GM12878 (cell line): ENCODE data around the gene SEMA3G. TPM values are rescaled to one million over a fixed set of nuclear protein-coding genes. Genes with fewer than 3 reads are reported as not detected.
A peak's percentile ranks its signal among the peaks of the same experiment; 100 is the strongest.

Experiments
- ATAC-seq: fragments of 200-7000 bp; cut with Tn5 transposase; 3 replicates; pipeline ENCODE4 v1.9.1; 2020; ENCODE audit warnings: mild to moderate bottlenecking, moderate library complexity
- BruUV-seq: library from RNA; stranded (reverse); fragments of 400-500 nt; replicated peaks from 2 replicates; lab custom pipeline; 2021; lab: Mats Ljungman, UMichigan
- CTCF ChIA-PET: fragments of 300-600 bp; sonication (Branson Sonifier 250); formaldehyde crosslinking; extraction: SDS; loops from one replicate; lab custom pipeline; 2021; ENCODE audit warnings: inconsistent platforms; lab: Yijun Ruan, JAX
- POLR2A ChIA-PET: fragments of 350-600 bp; formaldehyde crosslinking; extraction: SDS; loops from one replicate; lab custom pipeline; 2021; ENCODE audit warnings: inconsistent platforms; lab: Charles Lee
- RAD21 ChIA-PET: fragments of 300-600 bp; sonication (Branson Sonifier 250); formaldehyde crosslinking; loops from one replicate; lab custom pipeline; 2023; ENCODE audit warnings: antibody characterized with exemption; ENCODE audit not compliant: unreplicated experiment; lab: Charles Lee
- SMC1A ChIA-PET: fragments of 300-600 bp; sonication (Branson Sonifier 250); formaldehyde crosslinking; loops from one replicate; lab custom pipeline; 2023; ENCODE audit not compliant: unreplicated experiment, uncharacterized antibody; lab: Charles Lee
- DNase-seq: peaks from one replicate; pipeline ENCODE4 v3.0.0-alpha.2; 2011; ENCODE audit warnings: low read depth, low spot score
- FAIRE-seq: peaks from 3 replicates; lab custom pipeline; 2011; peaks lifted over from hg19 to GRCh38; lab: Jason Lieb, UNC
- H2AFZ ChIP-seq: 2 replicates; pipeline ENCODE4 v1.6.0; 2011; ENCODE audit warnings: low read depth, low read length, control low read depth; ENCODE audit not compliant: control insufficient read depth
- H3K27ac ChIP-seq: 2 replicates; pipeline ENCODE4 v1.5.1; 2011; ENCODE audit warnings: control low read depth; ENCODE audit not compliant: control insufficient read depth, insufficient read depth
- H3K27me3 ChIP-seq, 2 experiments: replicated peaks in 1 of 2; 2 replicates each; pipeline versions ENCODE4 v1.6.0 to v1.6.1; 2011; ENCODE audit warnings: low read length in 1 of 2; ENCODE audit not compliant: control insufficient read depth in 2 of 2, insufficient read depth in 2 of 2
- H3K36me3 ChIP-seq, 2 experiments: 2 replicates each; pipeline ENCODE4 v1.5.1; 2011; ENCODE audit warnings: low read length in 1 of 2; ENCODE audit not compliant: control insufficient read depth in 2 of 2, insufficient read depth in 2 of 2
- H3K4me1 ChIP-seq: 2 replicates; pipeline ENCODE4 v1.6.1; 2011; ENCODE audit warnings: mild to moderate bottlenecking, low read length, moderate library complexity, mixed read lengths; ENCODE audit not compliant: control insufficient read depth, insufficient read depth
- H3K4me2 ChIP-seq: 2 replicates; pipeline ENCODE4 v1.6.0; 2011; ENCODE audit warnings: control low read depth; ENCODE audit not compliant: control insufficient read depth, insufficient read depth
- H3K4me3 ChIP-seq: fragments of 200-600 bp; sonication (generic); 2 replicates; pipeline ENCODE4 v1.5.1; 2016
- H3K79me2 ChIP-seq: 2 replicates; pipeline ENCODE4 v1.6.0; 2011; ENCODE audit warnings: low read length; ENCODE audit not compliant: control insufficient read depth, insufficient read depth
- H3K9ac ChIP-seq: 2 replicates; pipeline ENCODE4 v1.8.0; 2011; ENCODE audit warnings: low read length, control low read depth, mixed read lengths; ENCODE audit not compliant: control insufficient read depth, insufficient read depth
- H3K9me3 ChIP-seq: replicated peaks from 3 replicates; pipeline ENCODE4 v1.5.1; 2011; ENCODE audit warnings: mild to moderate bottlenecking, low read length; ENCODE audit not compliant: control insufficient read depth, insufficient read depth
- H4K20me1 ChIP-seq: 2 replicates; pipeline ENCODE4 v1.6.0; 2011; ENCODE audit not compliant: control insufficient read depth, insufficient read depth
- ATF2 ChIP-seq: IDR thresholded peaks from 2 replicates; pipeline ENCODE4 v1.6.1; 2012; ENCODE audit warnings: low read length, inconsistent platforms
- CREB1 ChIP-seq: IDR thresholded peaks from 2 replicates; pipeline ENCODE4 v1.6.1; 2012; ENCODE audit warnings: low read depth, mild to moderate bottlenecking, inconsistent platforms
- CTCF ChIP-seq, 3 experiments: IDR thresholded peaks in 2 of 3; conservative IDR thresholded peaks in 1 of 3; 2 replicates each; pipeline ENCODE4 v1.5.1; 2011; ENCODE audit warnings: low read depth in 3 of 3, low read length in 3 of 3, mild to moderate bottlenecking in 3 of 3, control low read depth in 2 of 3, moderate library complexity in 2 of 3, inconsistent platforms in 1 of 3, mixed read lengths in 1 of 3; ENCODE audit not compliant: control insufficient read depth in 2 of 3, insufficient read depth in 1 of 3; ENCODE audit errors: extremely low read depth in 1 of 3
- ETV6 ChIP-seq, 2 experiments: fragments of 450-650 bp in 1 of 2; IDR thresholded peaks in 1 of 2; conservative IDR thresholded peaks in 1 of 2; 2 replicates each; pipeline ENCODE4 v1.6.1; 2014; ENCODE audit warnings: antibody characterized with exemption in 1 of 2, borderline replicate concordance in 1 of 2, low read depth in 1 of 2, mild to moderate bottlenecking in 1 of 2, moderate library complexity in 1 of 2
- HCFC1 ChIP-seq: fragments of 150-350 bp; IDR thresholded peaks from 2 replicates; pipeline ENCODE4 v1.6.1; 2014; ENCODE audit warnings: low read length
- IKZF2 ChIP-seq, 2 experiments: fragments of 450-650 bp; IDR thresholded peaks; 2 replicates each; pipeline ENCODE4 v1.6.1; 2017; ENCODE audit warnings: mild to moderate bottlenecking in 2 of 2, moderate library complexity in 2 of 2
- IRF3 ChIP-seq: fragments of 450-650 bp; IDR thresholded peaks from 2 replicates; pipeline ENCODE4 v1.6.1; 2014; ENCODE audit warnings: mild to moderate bottlenecking
- MYB ChIP-seq: fragments of 150-350 bp; IDR thresholded peaks from 2 replicates; pipeline ENCODE4 v1.6.1; 2014; ENCODE audit warnings: mild to moderate bottlenecking, low read depth, low read length, borderline replicate concordance
- PAX8 ChIP-seq: fragments of 450-650 bp; IDR thresholded peaks from 2 replicates; pipeline ENCODE4 v1.6.1; 2017; ENCODE audit warnings: mild to moderate bottlenecking, moderate library complexity
- PBX3 ChIP-seq: IDR thresholded peaks from 2 replicates; pipeline ENCODE4 v1.6.1; 2011; ENCODE audit warnings: mild to moderate bottlenecking, low read depth, low read length, moderate library complexity; ENCODE audit not compliant: insufficient replicate concordance
- RB1 ChIP-seq: fragments of 450-650 bp; formaldehyde crosslinking; IDR thresholded peaks from 2 replicates; pipeline ENCODE4 v1.6.1; 2017; ENCODE audit warnings: mild to moderate bottlenecking, borderline replicate concordance
- RELB ChIP-seq: fragments of 450-650 bp; IDR thresholded peaks from 2 replicates; pipeline ENCODE4 v1.6.1; 2017; ENCODE audit warnings: low read depth, mild to moderate bottlenecking, moderate library complexity
- TBL1XR1 ChIP-seq: IDR thresholded peaks from 2 replicates; pipeline ENCODE4 v1.6.1; 2012; ENCODE audit warnings: low read depth, low read length, improper control_type of control experiment
- WGBS: methylation state at CpG from one replicate; pipeline ENCODE4 v1.1.6; 2016; ENCODE audit warnings: low lambda C conversion rate; ENCODE audit not compliant: insufficient replicate concordance, insufficient coverage; ENCODE audit errors: missing lambda C conversion rate; 5-methylcytosine and 5-hydroxymethylcytosine counted together
- in situ Hi-C: fragments of 300-500 bp; cut with MboI; formaldehyde crosslinking; loops from 9 replicates; pipeline ENCODE4 v1.14.3; 2018; ENCODE audit warnings: mixed read lengths
- intact Hi-C: fragments of 100-400 bp; cut with micrococcal nuclease; formaldehyde crosslinking; loops from one replicate; pipeline ENCODE4 v1.14.2; 2022; ENCODE audit not compliant: unreplicated experiment
- polyA plus RNA-seq, 11 experiments: library from polyadenylated mRNA; depleted of rRNA in 4 of 11; unstranded in 6 of 11; stranded (reverse) in 5 of 11; fragments of >200 nt; fragmentation: Nextera tagmentation in 4 of 11; fragmentation: Illumina TruSeq in 1 of 11; extraction: Ambion mirVana in 4 of 11; extraction: Trizol in 1 of 11; gene quantifications; 1 replicate in 1 of 11; 2 replicates in 10 of 11; pipeline versions ENCODE4 v1.2.1 to v1.2.3, GENCODE V29; 2011 to 2016; ENCODE audit warnings: inconsistent platforms in 2 of 11, missing spikeins in 2 of 11, low read depth in 1 of 11
- total RNA-seq, 4 experiments: library from RNA; depleted of rRNA in 3 of 4; stranded (reverse); fragments of >200 nt in 3 of 4; fragmentation: Illumina TruSeq in 1 of 4; extraction: Trizol in 1 of 4; gene quantifications; 2 replicates each; pipeline versions ENCODE4 v1.2.1 to v1.2.3, GENCODE V29; 2013 to 2021

Gene SEMA3G
- total and polyA plus RNA-seq, 10 of the 15 experiments (the other 5 are each of a cell fraction or from before 2014, with no cell fraction given) = 0.03 to 0.04 TPM; not detected in 8

- Histone ChIP-seq H4K20me1 (no peaks in the 10 kb centered on the region), H3K4me2 (no peak overlapping the region), H3K9me3 (no peaks in the 10 kb centered on the region), H3K4me1 (no peaks in the 10 kb centered on the region), H3K27ac (no peak overlapping the region), H3K27me3 (no peaks in the 10 kb centered on the region), H2AFZ (no peak overlapping the region), H3K79me2 (no peaks in the 10 kb centered on the region), H3K4me3 (no peak overlapping the region), H3K36me3 (no peaks in the 10 kb centered on the region), H3K9ac (no peak overlapping the region)
- in situ Hi-C loops = no loop called here
- ChIA-PET POLR2A (interaction anchor here (1.4 kb wide), 1 partner anchor 34 kb away, joined by 4 read pairs; no protein-coding TSS in a partner anchor), CTCF (interaction anchor here (0.7 to 6.6 kb wide), 25 partner anchors 12 to 245 kb away, joined by 3 to 147 read pairs (median 6); partner anchors contain the start of genes GLYCTK and TLR9), RAD21 (interaction anchor here (0.7 to 5.8 kb wide), 9 partner anchors 11 to 445 kb away, joined by 3 to 63 read pairs (median 6); partner anchors contain the start of gene TLR9), SMC1A (interaction anchor here (0.9 to 2.7 kb wide), 15 partner anchors 9 to 224 kb away, joined by 3 to 14 read pairs (median 4); partner anchors contain the start of gene TLR9)
- DNase-seq (peak; percentile 16), ATAC-seq (peak; percentile 78), FAIRE-seq (peak; percentile 92)
- intact Hi-C loops = loop anchor here (1.0 to 5.0 kb wide), 4 partner anchors 19 to 225 kb away; no protein-coding TSS in a partner anchor
- WGBS = 27% methylated on average over 13 of the region's 13 CpGs
- BruUV-seq = no TSS peak
- no peak for TF ChIP-seq ETV6 (conservative IDR thresholded peaks at IDR 0.05 in 1 of 2, IDR thresholded peaks at IDR 0.05 in 1 of 2; ENCODE audit: borderline replicate concordance in 1 of 2, low read depth in 1 of 2)
- TF ChIP-seq PAX8 = no peak
- TF ChIP-seq IRF3 = 0 out of 2 replicates have a peak, but pooled peaks have one; percentile 26
- TF ChIP-seq CTCF (IDR thresholded peaks at IDR 0.05 in 2 of 3, conservative IDR thresholded peaks at IDR 0.05 in 1 of 3; ENCODE audit: control insufficient read depth in 2 of 3, extremely low read depth in 1 of 3, insufficient read depth in 1 of 3, low read depth in 3 of 3, low read length in 3 of 3) = peak; percentile 97 to 100 (median 100); a peak in 5 of 6 replicates
- no peak for TF ChIP-seq TBL1XR1
- TF ChIP-seq IKZF2 (IDR thresholded peaks at IDR 0.05) = peak in 1 of 2 experiments; percentile 17; a peak in 1 of 4 replicates
- no peak for TF ChIP-seq PBX3
- no peak for TF ChIP-seq CREB1
- TF ChIP-seq RB1 = 0 out of 2 replicates have a peak, but pooled peaks have one; percentile 26
- TF ChIP-seq ATF2 = no peak
- TF ChIP-seq RELB = no peak
- no peak for TF ChIP-seq MYB
- TF ChIP-seq HCFC1 = no peak
These were observed 2.0 kb upstream of the SEMA3G start for GRCh38 chr3:52446631-52447511.
